ENCODE data around the gene PLEKHM3.
A peak's percentile ranks its signal among the peaks of the same experiment; 100 is the strongest.

Gene PLEKHM3

DNA sequence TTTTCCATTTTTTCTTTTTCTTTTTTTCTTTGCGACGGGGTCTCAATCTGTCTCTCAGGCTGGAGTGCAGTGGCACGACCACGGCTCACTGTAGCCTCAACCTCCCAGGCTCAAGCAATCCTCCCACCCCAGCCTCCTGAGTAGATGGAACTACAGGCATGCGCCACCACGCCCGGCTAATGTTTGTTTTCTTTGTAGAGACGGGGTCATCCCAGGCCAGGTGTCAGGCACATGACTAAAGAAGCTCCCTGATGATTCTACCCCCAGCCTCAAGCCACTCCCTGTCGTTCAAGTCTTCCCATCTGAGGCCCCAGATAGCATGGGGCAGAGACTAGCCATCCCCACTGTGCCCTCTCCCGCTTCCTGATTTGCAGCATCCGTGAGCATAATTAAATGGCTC is 245.8 kb downstream of the PLEKHM3 start (continued):
- TF ChIP-seq, protein P1, sequence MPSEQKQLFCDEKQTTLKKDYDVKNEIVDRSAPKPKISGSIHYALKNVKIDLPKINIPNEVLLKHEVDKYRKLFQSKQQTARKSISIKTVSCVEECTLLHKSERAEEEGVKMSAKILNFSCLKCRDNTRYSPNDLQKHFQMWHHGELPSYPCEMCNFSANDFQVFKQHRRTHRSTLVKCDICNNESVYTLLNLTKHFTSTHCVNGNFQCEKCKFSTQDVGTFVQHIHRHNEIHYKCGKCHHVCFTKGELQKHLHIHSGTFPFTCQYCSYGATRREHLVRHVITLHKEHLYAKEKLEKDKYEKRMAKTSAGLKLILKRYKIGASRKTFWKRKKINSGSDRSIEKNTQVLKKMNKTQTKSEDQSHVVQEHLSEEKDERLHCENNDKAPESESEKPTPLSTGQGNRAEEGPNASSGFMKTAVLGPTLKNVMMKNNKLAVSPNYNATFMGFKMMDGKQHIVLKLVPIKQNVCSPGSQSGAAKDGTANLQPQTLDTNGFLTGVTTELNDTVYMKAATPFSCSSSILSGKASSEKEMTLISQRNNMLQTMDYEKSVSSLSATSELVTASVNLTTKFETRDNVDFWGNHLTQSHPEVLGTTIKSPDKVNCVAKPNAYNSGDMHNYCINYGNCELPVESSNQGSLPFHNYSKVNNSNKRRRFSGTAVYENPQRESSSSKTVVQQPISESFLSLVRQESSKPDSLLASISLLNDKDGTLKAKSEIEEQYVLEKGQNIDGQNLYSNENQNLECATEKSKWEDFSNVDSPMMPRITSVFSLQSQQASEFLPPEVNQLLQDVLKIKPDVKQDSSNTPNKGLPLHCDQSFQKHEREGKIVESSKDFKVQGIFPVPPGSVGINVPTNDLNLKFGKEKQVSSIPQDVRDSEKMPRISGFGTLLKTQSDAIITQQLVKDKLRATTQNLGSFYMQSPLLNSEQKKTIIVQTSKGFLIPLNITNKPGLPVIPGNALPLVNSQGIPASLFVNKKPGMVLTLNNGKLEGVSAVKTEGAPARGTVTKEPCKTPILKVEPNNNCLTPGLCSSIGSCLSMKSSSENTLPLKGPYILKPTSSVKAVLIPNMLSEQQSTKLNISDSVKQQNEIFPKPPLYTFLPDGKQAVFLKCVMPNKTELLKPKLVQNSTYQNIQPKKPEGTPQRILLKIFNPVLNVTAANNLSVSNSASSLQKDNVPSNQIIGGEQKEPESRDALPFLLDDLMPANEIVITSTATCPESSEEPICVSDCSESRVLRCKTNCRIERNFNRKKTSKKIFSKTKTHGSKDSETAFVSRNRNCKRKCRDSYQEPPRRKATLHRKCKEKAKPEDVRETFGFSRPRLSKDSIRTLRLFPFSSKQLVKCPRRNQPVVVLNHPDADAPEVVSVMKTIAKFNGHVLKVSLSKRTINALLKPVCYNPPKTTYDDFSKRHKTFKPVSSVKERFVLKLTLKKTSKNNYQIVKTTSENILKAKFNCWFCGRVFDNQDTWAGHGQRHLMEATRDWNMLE (tag by site-specific recombination; conservative IDR thresholded peaks at IDR 0.05; ENCODE audit: low read depth), result no peak

DNA sequence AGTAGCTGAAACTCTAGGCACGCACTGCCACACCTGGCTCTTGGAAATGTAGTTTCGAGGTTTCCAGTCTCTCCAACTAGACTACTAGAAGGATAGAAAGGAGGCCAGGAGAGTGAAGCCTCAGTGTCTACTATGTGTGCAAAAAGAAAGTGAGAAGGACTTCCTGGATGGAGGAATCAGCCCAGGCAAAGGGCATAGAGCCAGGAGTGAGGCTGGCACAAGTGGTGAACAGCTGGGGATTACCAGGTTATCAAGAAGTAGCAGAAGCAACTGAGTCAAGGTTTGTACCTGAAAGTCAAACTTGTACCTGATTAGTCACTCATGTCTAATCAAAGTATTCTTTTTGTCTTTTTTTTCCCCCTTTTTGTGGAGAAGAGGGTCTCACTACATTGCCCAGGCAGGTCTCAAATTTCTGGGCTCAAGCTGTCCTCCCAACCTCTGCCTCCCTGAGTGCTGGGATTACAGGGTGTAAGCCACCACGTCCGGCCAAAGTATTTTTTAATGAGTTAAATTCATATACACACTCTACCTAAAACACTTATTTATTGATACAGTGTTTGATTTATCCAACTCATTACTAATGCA is 246.9 kb downstream of the PLEKHM3 start:
- CTCF ChIA-PET, result interaction anchor here (0.6 to 0.8 kb wide), 2 partner anchors 9 to 241 kb away, joined by 3 read pairs; partner anchors contain the start of gene FZD5
- POLR2A ChIA-PET, result no interaction called here

DNA sequence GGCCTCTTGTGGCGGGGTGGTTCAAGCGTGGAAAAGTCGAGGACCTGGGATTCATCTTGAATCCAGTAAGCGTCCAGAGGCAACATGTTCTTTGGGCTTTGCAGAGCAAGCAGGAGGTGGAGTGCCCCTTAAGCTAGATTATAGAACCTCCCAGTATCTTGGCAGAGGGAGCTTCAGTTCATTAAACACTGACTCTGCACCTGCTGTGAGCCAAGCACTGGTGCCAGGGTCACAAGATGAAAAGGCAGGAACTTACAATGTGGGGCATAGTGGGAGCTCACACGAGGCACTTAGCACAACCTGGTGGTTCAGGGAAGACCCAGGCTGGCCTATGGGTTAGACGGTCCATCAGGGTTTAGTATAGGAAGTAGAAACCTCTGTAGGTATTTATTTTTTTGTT is 248.2 kb downstream of the PLEKHM3 start:
- 0 out of 2 replicates have a peak, but pooled peaks cover under 1% of the 10 kb centered on the region for H3K4me1 ChIP-seq (ENCODE audit: control insufficient read depth, insufficient read depth, low read length)
- CTCF ChIA-PET, result interaction anchor here (0.7 kb wide), 1 partner anchor 78 kb away, joined by 10 read pairs; no protein-coding TSS in a partner anchor
- no peak for TF ChIP-seq SETDB1 (IDR thresholded peaks at IDR 0.05; ENCODE audit: insufficient read length, low read length)
- TF ChIP-seq, protein P2, sequence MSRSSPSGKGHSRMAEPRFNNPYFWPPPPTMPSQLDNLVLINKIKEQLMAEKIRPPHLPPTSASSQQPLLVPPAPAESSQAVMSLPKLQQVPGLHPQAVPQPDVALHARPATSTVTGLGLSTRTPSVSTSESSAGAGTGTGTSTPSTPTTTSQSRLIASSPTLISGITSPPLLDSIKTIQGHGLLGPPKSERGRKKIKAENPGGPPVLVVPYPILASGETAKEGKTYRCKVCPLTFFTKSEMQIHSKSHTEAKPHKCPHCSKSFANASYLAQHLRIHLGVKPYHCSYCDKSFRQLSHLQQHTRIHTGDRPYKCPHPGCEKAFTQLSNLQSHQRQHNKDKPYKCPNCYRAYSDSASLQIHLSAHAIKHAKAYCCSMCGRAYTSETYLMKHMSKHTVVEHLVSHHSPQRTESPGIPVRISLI (tag by site-specific recombination; IDR thresholded peaks at IDR 0.05), result no peak
- TF ChIP-seq, protein P3, sequence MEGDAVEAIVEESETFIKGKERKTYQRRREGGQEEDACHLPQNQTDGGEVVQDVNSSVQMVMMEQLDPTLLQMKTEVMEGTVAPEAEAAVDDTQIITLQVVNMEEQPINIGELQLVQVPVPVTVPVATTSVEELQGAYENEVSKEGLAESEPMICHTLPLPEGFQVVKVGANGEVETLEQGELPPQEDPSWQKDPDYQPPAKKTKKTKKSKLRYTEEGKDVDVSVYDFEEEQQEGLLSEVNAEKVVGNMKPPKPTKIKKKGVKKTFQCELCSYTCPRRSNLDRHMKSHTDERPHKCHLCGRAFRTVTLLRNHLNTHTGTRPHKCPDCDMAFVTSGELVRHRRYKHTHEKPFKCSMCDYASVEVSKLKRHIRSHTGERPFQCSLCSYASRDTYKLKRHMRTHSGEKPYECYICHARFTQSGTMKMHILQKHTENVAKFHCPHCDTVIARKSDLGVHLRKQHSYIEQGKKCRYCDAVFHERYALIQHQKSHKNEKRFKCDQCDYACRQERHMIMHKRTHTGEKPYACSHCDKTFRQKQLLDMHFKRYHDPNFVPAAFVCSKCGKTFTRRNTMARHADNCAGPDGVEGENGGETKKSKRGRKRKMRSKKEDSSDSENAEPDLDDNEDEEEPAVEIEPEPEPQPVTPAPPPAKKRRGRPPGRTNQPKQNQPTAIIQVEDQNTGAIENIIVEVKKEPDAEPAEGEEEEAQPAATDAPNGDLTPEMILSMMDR (tag by site-specific recombination; IDR thresholded peaks at IDR 0.05), result no peak
- no peak for TF ChIP-seq ZBTB7A (tag by site-specific recombination; IDR thresholded peaks at IDR 0.05; ENCODE audit: low read depth)
- H3K36me3 ChIP-seq (ENCODE audit: control insufficient read depth in 2 of 2, insufficient read depth in 1 of 2, low read length in 2 of 2), result no peaks in the 10 kb centered on the region
- H3K9me3 ChIP-seq (ENCODE audit: control insufficient read depth, insufficient read depth, low read depth, low read length), result no peaks in the 10 kb centered on the region
- no peak overlapping the region for H3K27ac ChIP-seq (ENCODE audit: extremely low read depth, low read depth, low read length)
- no peak overlapping the region for H3K4me3 ChIP-seq (ENCODE audit: low read depth, low read length)
- POLR2A ChIA-PET, result no interaction called here

More for the DNA sequence above, 246.9 kb downstream of the PLEKHM3 start:
- Histone ChIP-seq H3K9me3 (ENCODE audit: control insufficient read depth, insufficient read depth, low read depth, low read length) (no peaks in the 10 kb centered on the region), H3K27ac (ENCODE audit: extremely low read depth, low read depth, low read length) (no peak overlapping the region), H3K36me3 (ENCODE audit: control insufficient read depth in 2 of 2, insufficient read depth in 1 of 2, low read length in 2 of 2) (no peaks in the 10 kb centered on the region), H3K4me1 (ENCODE audit: control insufficient read depth, insufficient read depth, low read length) (peaks cover 4% of the 10 kb centered on the region; the same call in 1 of the 2 replicates), H3K4me3 (ENCODE audit: low read depth, low read length) (no peak overlapping the region)
- TF ChIP-seq, protein P4, sequence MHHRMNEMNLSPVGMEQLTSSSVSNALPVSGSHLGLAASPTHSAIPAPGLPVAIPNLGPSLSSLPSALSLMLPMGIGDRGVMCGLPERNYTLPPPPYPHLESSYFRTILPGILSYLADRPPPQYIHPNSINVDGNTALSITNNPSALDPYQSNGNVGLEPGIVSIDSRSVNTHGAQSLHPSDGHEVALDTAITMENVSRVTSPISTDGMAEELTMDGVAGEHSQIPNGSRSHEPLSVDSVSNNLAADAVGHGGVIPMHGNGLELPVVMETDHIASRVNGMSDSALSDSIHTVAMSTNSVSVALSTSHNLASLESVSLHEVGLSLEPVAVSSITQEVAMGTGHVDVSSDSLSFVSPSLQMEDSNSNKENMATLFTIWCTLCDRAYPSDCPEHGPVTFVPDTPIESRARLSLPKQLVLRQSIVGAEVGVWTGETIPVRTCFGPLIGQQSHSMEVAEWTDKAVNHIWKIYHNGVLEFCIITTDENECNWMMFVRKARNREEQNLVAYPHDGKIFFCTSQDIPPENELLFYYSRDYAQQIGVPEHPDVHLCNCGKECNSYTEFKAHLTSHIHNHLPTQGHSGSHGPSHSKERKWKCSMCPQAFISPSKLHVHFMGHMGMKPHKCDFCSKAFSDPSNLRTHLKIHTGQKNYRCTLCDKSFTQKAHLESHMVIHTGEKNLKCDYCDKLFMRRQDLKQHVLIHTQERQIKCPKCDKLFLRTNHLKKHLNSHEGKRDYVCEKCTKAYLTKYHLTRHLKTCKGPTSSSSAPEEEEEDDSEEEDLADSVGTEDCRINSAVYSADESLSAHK (tag by site-specific recombination; IDR thresholded peaks at IDR 0.05), result 0 out of 2 replicates have a peak, but pooled peaks have one; percentile 32
- TF ChIP-seq, protein P5, sequence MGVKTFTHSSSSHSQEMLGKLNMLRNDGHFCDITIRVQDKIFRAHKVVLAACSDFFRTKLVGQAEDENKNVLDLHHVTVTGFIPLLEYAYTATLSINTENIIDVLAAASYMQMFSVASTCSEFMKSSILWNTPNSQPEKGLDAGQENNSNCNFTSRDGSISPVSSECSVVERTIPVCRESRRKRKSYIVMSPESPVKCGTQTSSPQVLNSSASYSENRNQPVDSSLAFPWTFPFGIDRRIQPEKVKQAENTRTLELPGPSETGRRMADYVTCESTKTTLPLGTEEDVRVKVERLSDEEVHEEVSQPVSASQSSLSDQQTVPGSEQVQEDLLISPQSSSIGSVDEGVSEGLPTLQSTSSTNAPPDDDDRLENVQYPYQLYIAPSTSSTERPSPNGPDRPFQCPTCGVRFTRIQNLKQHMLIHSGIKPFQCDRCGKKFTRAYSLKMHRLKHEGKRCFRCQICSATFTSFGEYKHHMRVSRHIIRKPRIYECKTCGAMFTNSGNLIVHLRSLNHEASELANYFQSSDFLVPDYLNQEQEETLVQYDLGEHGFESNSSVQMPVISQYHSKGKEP (tag by site-specific recombination; IDR thresholded peaks at IDR 0.05), result no peak
